Effector memory CD4-positive, alpha-beta T cell (primary cell): Measurements from ENCODE around the gene PPM1L.
"Not testable (repeated sequence)": the region's sequence is repeated elsewhere in the genome, so short reads cannot be mapped to it uniquely, and the experiment has no call there.

Experiments
- DNase-seq, 3 donors: peaks; one replicate each; pipeline ENCODE4 v3.0.0-alpha.2; 2020
- H3K27ac ChIP-seq: 2 replicates; pipeline ENCODE4 v1.7.0; 2013; ENCODE audit warnings: mild to moderate bottlenecking, low read length, moderate library complexity; ENCODE audit not compliant: insufficient read depth, poor library complexity, severe bottlenecking
- H3K27me3 ChIP-seq: replicated peaks from 2 replicates; pipeline ENCODE4 v1.7.0; 2013; ENCODE audit warnings: mild to moderate bottlenecking, low read length; ENCODE audit not compliant: insufficient read depth, control insufficient read depth, poor library complexity, severe bottlenecking
- H3K36me3 ChIP-seq: 2 replicates; pipeline ENCODE4 v1.7.0; 2013; ENCODE audit warnings: mild to moderate bottlenecking, low read length, moderate library complexity; ENCODE audit not compliant: control insufficient read depth, insufficient read depth
- H3K4me1 ChIP-seq: 2 replicates; pipeline ENCODE4 v1.7.0; 2013; ENCODE audit warnings: low read length, mild to moderate bottlenecking; ENCODE audit not compliant: control insufficient read depth, insufficient read depth, poor library complexity, severe bottlenecking
- H3K4me3 ChIP-seq: 2 replicates; pipeline ENCODE4 v1.7.0; 2013; ENCODE audit warnings: low read length, low read depth, mild to moderate bottlenecking; ENCODE audit not compliant: insufficient read depth, poor library complexity, severe bottlenecking
- H3K9me3 ChIP-seq: 2 replicates; pipeline ENCODE4 v1.7.0; 2013; ENCODE audit warnings: mild to moderate bottlenecking, low read length, moderate library complexity; ENCODE audit not compliant: control insufficient read depth

Gene PPM1L

DNA sequence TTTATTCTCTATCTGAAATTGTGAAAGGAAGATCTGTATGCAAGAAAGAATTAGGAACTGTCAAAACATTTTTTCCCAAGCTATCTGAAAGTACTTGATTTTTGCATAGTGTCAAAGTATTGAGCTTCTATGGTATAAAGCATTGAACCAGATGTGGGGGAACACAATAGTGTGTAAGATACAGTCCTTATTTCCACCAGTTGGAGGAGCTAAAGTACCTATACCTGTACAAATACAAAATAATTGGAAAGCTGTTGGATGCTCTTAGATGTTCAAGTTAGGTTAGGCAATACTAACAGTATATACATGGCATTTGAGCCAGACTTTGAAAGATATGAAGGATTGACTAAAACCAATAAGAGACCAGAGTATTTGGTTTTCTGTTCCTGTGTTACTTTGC lies 200.8 kb downstream of the PPM1L start:
- no peaks in the 10 kb centered on the region for H3K9me3 ChIP-seq
- H3K27me3 ChIP-seq: no peaks in the 10 kb centered on the region
- H3K4me1 ChIP-seq: no peaks in the 10 kb centered on the region
- no peak for DNase-seq
- no peak overlapping the region for H3K4me3 ChIP-seq
- no peaks in the 10 kb centered on the region for H3K36me3 ChIP-seq
- H3K27ac ChIP-seq: no peak overlapping the region

DNA sequence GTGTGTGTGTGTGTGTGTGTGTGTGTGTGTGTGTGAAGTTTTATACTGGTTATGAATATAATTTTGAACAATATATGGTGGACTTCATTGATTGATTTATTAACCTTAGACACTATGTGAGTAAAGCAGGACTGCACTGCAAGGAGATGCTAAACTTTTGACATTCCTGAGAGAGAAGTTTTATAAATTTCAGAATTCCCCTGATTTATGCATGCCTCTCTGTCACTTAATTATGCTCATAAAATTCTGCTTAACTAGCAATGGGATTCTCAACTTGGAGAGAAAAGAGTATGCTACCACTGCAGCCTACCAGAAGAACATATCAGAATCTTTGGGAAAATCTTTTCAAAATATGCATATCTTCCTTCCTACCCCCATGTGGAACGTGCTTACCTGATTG lies 204.5 kb downstream of the PPM1L start:
- no peak overlapping the region for H3K4me3 ChIP-seq
- no peak for DNase-seq

DNA sequence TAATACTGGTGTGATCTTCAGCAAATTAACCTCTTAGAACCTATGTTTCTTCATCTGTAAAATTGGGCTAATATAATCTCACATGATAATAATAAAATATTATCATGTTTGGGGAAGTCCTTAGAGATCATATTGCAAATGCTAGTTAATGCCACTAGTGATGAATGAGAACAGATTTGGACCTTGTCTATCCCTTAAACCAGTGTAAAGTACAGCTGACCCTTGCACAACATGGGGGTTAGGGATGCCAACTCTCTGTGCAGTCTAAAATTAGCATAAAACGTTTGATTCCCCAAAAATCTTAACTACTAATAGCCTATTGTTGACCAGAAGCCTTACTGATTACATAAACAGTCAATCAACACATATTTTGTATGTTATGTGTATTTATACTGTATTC lies 207.9 kb downstream of the PPM1L start:
- no peaks in the 10 kb centered on the region for H3K27me3 ChIP-seq
- no peak overlapping the region for H3K4me3 ChIP-seq
- no peak for DNase-seq
- H3K4me1 ChIP-seq: no peaks in the 10 kb centered on the region
- H3K27ac ChIP-seq: no peak overlapping the region
- no peaks in the 10 kb centered on the region for H3K9me3 ChIP-seq
- no peaks in the 10 kb centered on the region for H3K36me3 ChIP-seq

More for the DNA sequence above, 204.5 kb downstream of the PPM1L start:
- no peaks in the 10 kb centered on the region for H3K27me3 ChIP-seq
- H3K4me1 ChIP-seq: no peaks in the 10 kb centered on the region
- H3K9me3 ChIP-seq: no peaks in the 10 kb centered on the region
- H3K36me3 ChIP-seq: no peaks in the 10 kb centered on the region
- H3K27ac ChIP-seq: no peak overlapping the region

DNA sequence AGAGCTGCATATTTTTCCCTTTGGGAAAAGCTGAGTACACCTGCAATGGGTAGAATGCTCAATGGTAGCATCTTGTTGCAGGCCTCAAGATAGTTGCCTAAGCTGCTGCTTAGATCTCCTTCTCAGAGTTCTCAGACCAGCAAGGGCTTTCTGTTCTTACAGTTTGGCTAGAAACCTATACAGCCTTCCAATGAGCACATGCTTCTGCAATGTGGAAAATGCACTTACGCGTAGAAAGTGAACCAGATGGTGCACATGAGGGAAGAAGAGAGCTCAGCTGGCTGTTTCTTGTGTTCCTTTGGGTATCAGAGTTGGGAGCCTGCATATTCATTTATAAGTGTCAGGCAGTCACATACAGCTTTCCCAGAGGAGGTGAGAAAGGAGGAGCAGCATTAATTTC lies 212.7 kb downstream of the PPM1L start:
- Histone ChIP-seq H3K36me3 (no peaks in the 10 kb centered on the region), H3K9me3 (no peaks in the 10 kb centered on the region), H3K4me1 (no peaks in the 10 kb centered on the region), H3K27me3 (no peaks in the 10 kb centered on the region), H3K27ac (no peak overlapping the region), H3K4me3 (no peak overlapping the region)
- DNase-seq: no peak

DNA sequence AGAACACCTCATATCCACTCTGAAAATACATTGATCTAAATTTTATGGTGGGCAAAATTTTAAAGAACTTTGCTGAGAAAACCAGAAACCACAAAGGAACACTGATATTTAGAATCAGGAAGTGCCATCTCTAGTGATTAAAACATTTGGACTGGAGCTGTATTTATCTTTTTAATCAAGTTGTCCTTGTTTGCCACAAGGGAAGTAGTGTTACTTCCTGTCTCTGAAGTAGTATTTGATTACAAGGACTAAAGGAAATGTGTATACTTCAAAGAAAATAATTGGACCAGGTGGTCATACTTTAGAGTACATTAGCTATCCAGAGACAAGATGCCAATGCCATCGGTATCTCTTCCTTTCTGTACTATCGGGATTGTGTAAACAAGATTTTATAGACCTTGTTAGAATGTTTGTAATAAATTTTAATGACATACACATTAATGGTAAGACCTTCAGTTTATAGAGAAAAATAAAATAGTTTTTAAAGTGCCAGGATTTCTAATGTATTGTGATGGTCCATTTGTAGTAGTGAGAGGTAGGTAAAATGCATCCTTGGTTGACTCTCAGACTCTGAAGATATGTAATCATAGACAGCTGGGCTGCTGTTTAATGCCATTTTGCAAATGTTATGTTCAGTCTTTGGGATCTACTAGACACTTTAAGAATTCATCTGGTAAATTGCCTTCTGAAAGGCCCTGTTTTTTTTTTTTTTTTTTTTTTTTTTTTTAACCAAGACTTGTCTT lies 217.2 kb downstream of the PPM1L start:
- H3K4me1 ChIP-seq: no peaks in the 10 kb centered on the region

DNA sequence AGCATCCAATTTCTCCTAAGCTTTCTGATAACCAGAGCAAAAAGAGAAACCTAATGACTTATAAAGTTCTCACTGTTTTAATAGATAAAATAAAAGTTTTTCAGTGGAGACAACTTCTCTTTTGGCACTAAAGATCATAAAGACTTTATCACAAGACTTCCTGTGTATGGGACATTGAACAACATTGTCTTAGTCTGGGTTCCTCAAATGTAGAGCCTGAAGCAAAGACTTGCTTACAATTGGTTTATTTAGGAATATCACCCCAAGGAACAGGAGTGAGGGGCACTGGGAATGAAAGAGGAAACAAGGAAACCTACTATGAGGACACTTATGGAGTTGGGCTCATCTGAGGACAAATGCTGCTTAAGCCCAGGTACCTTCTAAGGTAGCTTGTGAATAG lies 221.7 kb downstream of the PPM1L start:
- Histone ChIP-seq H3K27ac (no peak overlapping the region), H3K9me3 (no peaks in the 10 kb centered on the region), H3K4me3 (no peak overlapping the region), H3K36me3 (no peaks in the 10 kb centered on the region), H3K4me1 (no peaks in the 10 kb centered on the region), H3K27me3 (no peaks in the 10 kb centered on the region)
- DNase-seq: no peak

More for the DNA sequence above, 217.2 kb downstream of the PPM1L start:
- no peak overlapping the region for H3K27ac ChIP-seq
- H3K27me3 ChIP-seq: no peaks in the 10 kb centered on the region
- H3K9me3 ChIP-seq: no peaks in the 10 kb centered on the region
- no peak for DNase-seq
- H3K36me3 ChIP-seq: no peaks in the 10 kb centered on the region
- H3K4me3 ChIP-seq: no peak overlapping the region

DNA sequence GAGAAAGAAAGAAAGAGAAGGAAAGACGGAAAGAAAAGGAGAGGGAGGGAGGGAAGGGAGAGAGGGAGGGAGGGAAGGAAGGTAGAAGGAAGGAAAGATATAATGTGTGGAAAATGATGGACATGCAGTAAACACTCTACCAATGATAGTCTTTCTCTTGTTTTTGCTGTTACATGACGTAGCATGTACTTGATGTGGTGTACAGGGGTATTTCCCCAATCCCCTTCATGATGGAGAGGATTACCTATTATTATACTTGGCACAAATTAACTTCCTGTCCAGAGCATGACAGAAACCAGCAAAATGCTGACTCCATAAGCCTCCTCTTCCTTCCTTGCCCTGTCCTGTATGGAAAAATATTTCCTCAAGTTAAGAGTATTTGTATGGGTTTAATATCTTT lies 224.7 kb downstream of the PPM1L start:
- Histone ChIP-seq H3K4me1 (no peaks in the 10 kb centered on the region), H3K4me3 (no peak overlapping the region), H3K36me3 (no peaks in the 10 kb centered on the region), H3K27me3 (no peaks in the 10 kb centered on the region), H3K9me3 (no peaks in the 10 kb centered on the region), H3K27ac (no peak overlapping the region)
- DNase-seq: no peak

DNA sequence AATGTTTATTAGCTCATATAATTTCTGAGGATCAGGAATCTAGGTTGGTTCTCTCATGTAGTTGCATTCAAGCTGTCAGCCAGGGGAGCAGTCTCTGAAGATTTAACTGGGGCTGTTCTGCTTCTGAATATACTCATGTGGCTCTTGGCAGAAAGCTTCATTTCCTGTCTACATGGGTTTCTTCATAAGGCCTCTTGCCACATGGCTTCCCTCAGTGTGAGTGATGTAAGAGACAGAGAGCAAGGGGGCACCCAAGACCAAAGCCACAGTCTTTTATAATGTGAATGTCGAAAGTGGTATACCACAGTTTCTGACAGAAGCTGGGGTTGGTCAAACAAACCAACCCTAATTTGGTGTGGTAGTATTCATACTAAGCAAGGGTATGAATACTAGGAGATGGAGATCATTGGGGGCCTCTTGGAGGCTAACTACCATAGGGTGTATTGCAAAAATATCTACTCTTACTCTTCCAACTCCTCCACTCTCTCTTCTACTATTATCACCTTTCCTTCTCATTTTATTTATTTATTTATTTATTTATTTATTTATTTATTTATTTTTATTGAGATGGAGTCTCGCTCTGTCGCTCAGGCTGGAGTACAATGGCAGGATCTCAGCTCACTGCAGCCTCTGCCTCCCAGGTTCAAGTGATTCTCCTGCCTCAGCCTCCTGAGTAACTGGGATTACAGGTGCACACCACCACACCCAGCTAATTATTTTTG lies 225.3 kb downstream of the PPM1L start:
- DNase-seq: no peak
- H3K27ac ChIP-seq: no peak overlapping the region
- no peaks in the 10 kb centered on the region for H3K4me1 ChIP-seq
- no peaks in the 10 kb centered on the region for H3K9me3 ChIP-seq
- H3K4me3 ChIP-seq: no peak overlapping the region
- H3K36me3 ChIP-seq: no peaks in the 10 kb centered on the region
- no peaks in the 10 kb centered on the region for H3K27me3 ChIP-seq

DNA sequence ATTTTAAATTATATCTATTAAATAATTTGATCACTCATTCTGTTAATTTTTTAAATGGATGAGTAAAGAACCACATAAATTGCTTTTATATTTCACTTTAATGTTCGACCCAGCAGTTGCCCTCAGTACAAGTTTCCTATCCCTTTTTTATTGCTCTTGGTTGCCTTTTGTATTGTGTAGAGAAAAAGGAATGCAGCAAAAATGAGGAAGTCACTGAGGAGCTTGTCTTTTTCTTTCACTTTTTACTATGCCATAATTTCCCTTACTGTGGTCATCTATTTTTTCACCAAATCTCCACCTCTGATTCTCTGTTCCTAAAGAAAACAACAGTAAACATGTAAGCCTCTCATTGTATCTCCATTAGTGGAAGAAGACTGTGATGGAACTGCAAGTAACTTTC lies 226.5 kb downstream of the PPM1L start:
- Histone ChIP-seq H3K27ac (no peak overlapping the region), H3K36me3 (no peaks in the 10 kb centered on the region), H3K4me1 (no peaks in the 10 kb centered on the region), H3K27me3 (no peaks in the 10 kb centered on the region), H3K9me3 (no peaks in the 10 kb centered on the region), H3K4me3 (no peak overlapping the region)
- DNase-seq: no peak

DNA sequence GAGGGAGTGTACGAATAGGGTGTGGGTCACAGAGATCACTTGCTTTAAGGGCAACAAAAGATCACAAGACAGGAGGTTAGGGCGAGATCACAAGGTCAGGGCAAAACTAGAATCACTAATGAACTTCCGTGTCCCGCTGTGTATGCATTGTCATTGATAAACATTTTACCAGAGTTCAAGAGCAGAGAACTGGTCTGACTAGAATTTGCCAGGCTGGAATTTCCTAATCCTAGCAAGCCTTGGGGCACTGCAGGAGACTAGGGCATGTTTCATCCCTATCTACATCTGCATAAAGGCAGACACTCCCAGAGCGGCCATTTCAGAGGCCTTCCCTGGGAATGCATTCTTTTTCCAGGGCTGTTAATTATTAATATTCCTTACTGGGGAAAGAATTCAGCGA lies 227.9 kb downstream of the PPM1L start:
- not testable (repeated sequence) for H3K4me1 ChIP-seq, H3K27me3 ChIP-seq, H3K9me3 ChIP-seq, H3K36me3 ChIP-seq, DNase-seq, H3K27ac ChIP-seq, H3K4me3 ChIP-seq
